ENCODE results near the gene GFRA4. TPM values are rescaled to one million over a fixed set of nuclear protein-coding genes. Genes with fewer than 3 reads are reported as not detected.

Gene GFRA4
- total RNA-seq, 1 experiment from 2014 or later = not detected

DNA sequence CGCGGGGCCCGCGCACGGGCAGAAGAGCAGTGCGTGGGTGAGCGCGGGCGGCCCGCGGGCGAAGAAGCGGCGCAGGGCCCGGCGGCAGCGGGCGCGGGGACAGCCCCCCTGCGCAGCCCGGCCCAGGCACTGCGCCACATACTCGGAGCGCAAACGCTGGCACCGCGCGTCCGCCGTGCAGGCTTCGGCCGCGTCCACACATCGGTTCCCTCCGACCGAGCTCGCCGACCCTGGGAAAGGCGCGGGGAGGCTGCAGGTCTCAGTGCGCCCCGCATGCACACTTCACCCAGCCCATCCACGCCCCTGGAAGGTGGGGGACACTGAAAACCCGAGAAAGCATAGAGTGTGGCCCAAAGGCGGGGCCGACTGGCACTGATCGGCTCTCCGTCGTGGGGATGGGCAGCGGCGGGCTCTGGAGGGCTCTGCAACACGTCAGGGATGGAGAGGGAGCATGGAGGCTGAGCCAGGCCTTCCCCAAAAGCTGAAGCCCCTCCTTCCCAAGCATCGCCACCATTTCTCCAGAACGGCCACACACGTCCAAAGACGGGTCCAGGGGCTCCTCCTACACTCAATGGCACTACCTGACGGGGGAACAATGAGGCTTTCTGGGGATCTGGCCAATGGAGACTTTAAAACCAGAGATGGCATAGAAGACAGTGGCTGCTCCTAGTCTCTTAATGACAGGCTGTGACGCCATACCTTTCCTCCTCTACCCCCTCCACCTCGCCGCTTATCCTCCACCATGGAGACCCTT is 2.0 kb downstream of the GFRA4 start:
- H3K9me3 Mint-ChIP-seq = peaks cover 3 to 8% of the 10 kb centered on the region in 2 experiments; a peak in 3 of 5 replicates
- no peak overlapping the region for H3K56ac ChIP-seq (ENCODE audit: insufficient read length, low read depth, low read length)
- no peak overlapping the region for H3K14ac ChIP-seq (ENCODE audit: insufficient read depth, low read length)
- DNase-seq = peak; percentile 25
- H4K8ac ChIP-seq (replicated peaks; ENCODE audit: insufficient read length, low read depth, low read length) = no peak overlapping the region
- H2BK12ac ChIP-seq (ENCODE audit: insufficient read length, low read depth, low read length) = no peak overlapping the region
- H3K36me3 Mint-ChIP-seq (ENCODE audit: insufficient read depth in 1 of 3, low read depth in 3 of 3) = no peaks in the 10 kb centered on the region; a peak in 2 of 7 replicates
- no peak overlapping the region for H2AK5ac ChIP-seq (ENCODE audit: insufficient read length, low read length)
- no peak overlapping the region for H3K18ac ChIP-seq (ENCODE audit: insufficient read length, low read depth, low read length)
- H3K79me2 ChIP-seq (ENCODE audit: insufficient read depth, low read length) = no peaks in the 10 kb centered on the region
- H3K4me1 Mint-ChIP-seq = peaks cover 4 to 8% of the 10 kb centered on the region in 2 experiments; a peak in 2 of 4 replicates
- H2AFZ ChIP-seq (ENCODE audit: low read length) = no peak overlapping the region
- no peaks in the 10 kb centered on the region for H3K9me3 ChIP-seq (ENCODE audit: control insufficient read depth, low read depth, low read length)
- no peak overlapping the region for H3K9ac ChIP-seq (ENCODE audit: extremely low read depth, insufficient read length, low read length)
- H3K27me3 Mint-ChIP-seq (ENCODE audit: low read depth) = peaks cover 55% of the 10 kb centered on the region
- H4K5ac ChIP-seq (ENCODE audit: insufficient read length, low read depth, low read length) = no peak overlapping the region
- H3K4me1 ChIP-seq (ENCODE audit: insufficient read depth, low read length) = no peaks in the 10 kb centered on the region; the same call in 1 of the 2 replicates
- peak overlapping the region in 1 of 3 experiments; percentile 62; a peak in 1 of 7 replicates for H3K27ac Mint-ChIP-seq
- peaks cover 5% of the 10 kb centered on the region; the same call in 1 of the 2 replicates for H3K27me3 ChIP-seq (ENCODE audit: insufficient read depth, low read length)
- H3K27ac ChIP-seq (ENCODE audit: insufficient read length, low read depth, low read length) = no peak overlapping the region
- H2BK20ac ChIP-seq (ENCODE audit: low read depth, low read length, poor library complexity, severe bottlenecking) = no peak overlapping the region
- no peak overlapping the region for H2BK5ac ChIP-seq (ENCODE audit: insufficient read length, low read length)
- H4K91ac ChIP-seq (ENCODE audit: insufficient read length, low read depth, low read length) = no peak overlapping the region
- H3K4me3 Mint-ChIP-seq = no peak overlapping the region
- no peak overlapping the region for H3T11ph ChIP-seq (ENCODE audit: low read length)
- H3K4me2 ChIP-seq (ENCODE audit: insufficient read depth, insufficient read length, low read length) = no peak overlapping the region
- no peak overlapping the region for H3K4ac ChIP-seq (ENCODE audit: low read depth, low read length)
- no peaks in the 10 kb centered on the region for H3K23me2 ChIP-seq (ENCODE audit: insufficient read length, low read depth, low read length, poor library complexity, severe bottlenecking)
- no peak overlapping the region for H2BK15ac ChIP-seq (ENCODE audit: low read depth, low read length)
- TF ChIP-seq, protein P1, sequence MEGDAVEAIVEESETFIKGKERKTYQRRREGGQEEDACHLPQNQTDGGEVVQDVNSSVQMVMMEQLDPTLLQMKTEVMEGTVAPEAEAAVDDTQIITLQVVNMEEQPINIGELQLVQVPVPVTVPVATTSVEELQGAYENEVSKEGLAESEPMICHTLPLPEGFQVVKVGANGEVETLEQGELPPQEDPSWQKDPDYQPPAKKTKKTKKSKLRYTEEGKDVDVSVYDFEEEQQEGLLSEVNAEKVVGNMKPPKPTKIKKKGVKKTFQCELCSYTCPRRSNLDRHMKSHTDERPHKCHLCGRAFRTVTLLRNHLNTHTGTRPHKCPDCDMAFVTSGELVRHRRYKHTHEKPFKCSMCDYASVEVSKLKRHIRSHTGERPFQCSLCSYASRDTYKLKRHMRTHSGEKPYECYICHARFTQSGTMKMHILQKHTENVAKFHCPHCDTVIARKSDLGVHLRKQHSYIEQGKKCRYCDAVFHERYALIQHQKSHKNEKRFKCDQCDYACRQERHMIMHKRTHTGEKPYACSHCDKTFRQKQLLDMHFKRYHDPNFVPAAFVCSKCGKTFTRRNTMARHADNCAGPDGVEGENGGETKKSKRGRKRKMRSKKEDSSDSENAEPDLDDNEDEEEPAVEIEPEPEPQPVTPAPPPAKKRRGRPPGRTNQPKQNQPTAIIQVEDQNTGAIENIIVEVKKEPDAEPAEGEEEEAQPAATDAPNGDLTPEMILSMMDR (conservative IDR thresholded peaks at IDR 0.05) = no peak
- no peaks in the 10 kb centered on the region for H4K20me1 ChIP-seq (ENCODE audit: control insufficient read depth, insufficient read depth, insufficient read length)
- H3K23ac ChIP-seq (ENCODE audit: insufficient read length, low read depth, low read length) = no peak overlapping the region
- WGBS (ENCODE audit: extremely low coverage, insufficient read length, low lambda C conversion rate) = no CpG with 5 or more reads among the region's 60 CpGs
- no peaks in the 10 kb centered on the region for H3K79me1 ChIP-seq (ENCODE audit: insufficient read depth, low read depth, low read length, poor library complexity, severe bottlenecking)
- H2BK120ac ChIP-seq (ENCODE audit: low read depth, low read length, poor library complexity, severe bottlenecking) = no peak overlapping the region
